Cardiac fibroblast (primary cell): ENCODE results near the gene PRDM12.

Experiments used
- DNase-seq, 2 donors: peaks; one replicate each; pipeline versions ENCODE4 v3.0.0 to v3.0.0-alpha.2; 2010; ENCODE audit warnings: low read depth in 2 of 2
- H3K4me3 ChIP-seq, 2 donors: replicated peaks in 1 of 2; 1 replicate in 1 of 2; 2 replicates in 1 of 2; pipeline ENCODE4 v1.5.1; 2011; ENCODE audit warnings: low read depth in 2 of 2, low read length in 2 of 2, mild to moderate bottlenecking in 2 of 2, moderate library complexity in 1 of 2
- CTCF ChIP-seq: IDR thresholded peaks from one replicate; pipeline ENCODE4 v1.5.1; 2011; ENCODE audit warnings: low read depth, mild to moderate bottlenecking, low read length, inconsistent platforms

The PRDM12 gene

DNA sequence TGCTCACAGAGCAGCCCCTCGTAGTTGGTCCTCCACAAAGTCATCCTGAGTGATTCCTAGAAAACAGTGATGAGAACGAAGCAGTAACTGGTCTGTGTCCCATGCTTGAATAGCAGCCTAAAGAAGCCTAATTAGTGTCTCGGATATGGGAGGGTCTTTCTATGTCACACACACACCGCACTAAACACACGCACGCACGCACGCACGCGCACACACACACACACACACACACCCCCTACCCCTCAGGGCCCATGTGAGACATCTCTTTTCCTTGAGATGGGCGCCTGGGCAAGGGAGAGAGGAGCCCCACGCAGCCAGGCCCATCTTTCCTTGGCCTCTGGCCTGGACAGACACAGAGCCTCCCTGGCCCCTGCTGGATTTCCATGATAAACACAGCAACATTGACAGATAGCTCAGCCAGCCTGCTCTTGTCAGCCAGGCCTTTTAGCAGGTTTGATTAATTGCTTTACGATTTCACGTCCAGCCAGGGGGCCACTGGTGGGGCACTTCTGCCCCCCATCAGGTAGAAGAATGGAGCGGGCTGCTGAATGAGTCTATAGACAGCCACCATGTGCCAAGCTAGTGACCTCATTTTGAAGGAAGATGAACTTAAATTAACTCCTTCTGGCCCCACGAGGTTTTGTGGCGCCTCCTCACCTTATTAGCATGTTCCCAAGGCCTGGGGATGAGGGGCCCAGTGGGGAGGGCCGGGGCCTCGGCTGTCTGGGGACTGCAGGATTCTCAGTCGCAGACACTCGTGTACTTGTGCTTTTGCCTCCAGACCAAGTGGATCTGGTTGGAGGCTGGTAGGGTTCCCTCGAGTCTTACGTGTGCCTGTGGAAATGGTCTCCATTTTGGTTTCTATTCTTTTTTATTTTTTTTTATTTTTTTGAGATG, 36.2 kb upstream of the PRDM12 start:
- DNase-seq: no peak
- TF ChIP-seq CTCF: no peak
- no peak overlapping the region for H3K4me3 ChIP-seq

GRCh38 chr9:130629443-130630070, 34.8 kb upstream of the PRDM12 start:
- no peak overlapping the region for H3K4me3 ChIP-seq
- DNase-seq: no peak
- TF ChIP-seq CTCF: no peak

GRCh38 chr9:130630071-130630450, 34.3 kb upstream of the PRDM12 start:
- no peak for DNase-seq
- no peak overlapping the region for H3K4me3 ChIP-seq
- no peak for TF ChIP-seq CTCF

- H3K4me3 ChIP-seq: no peak overlapping the region
- no peak for TF ChIP-seq CTCF
- no peak for DNase-seq
Measured at GRCh38 chr9:130630506-130631330, 33.7 kb upstream of the PRDM12 start.

GRCh38 chr9:130631331-130632080, 32.9 kb upstream of the PRDM12 start:
- DNase-seq: no peak
- no peak for TF ChIP-seq CTCF

DNA sequence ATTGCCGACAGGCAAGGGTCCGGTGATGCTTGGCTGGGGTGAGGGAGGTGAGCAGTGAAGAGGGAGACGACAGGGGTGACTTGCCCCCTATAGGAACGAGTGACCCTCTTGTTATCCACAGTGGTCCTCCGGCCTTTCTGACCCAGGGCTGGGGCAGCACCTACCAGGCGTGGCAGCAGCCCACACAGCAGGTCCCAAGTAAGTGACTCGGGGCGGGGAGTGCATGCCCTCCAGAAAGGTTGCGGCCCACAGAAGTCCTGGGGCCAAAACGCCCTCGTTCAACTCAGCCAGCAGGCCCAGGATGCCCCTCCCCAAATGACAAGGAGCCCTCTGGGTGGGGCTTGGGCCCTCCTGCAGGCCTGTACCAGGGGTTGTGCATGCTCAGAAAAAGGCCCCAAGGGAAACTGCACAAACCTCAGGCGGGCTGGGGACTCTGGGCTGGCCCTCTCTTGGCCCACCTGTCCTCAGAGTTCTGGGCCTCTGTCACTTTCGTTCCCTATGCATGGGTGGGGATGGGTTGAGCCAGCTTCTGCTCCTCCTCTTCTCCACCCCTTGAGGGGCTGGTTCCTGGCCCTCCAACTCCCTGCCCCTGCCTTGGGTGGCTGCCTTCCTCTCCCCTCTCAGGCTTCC, 32.2 kb upstream of the PRDM12 start:
- no peak overlapping the region for H3K4me3 ChIP-seq
- no peak for TF ChIP-seq CTCF
- DNase-seq: no peak

More at GRCh38 chr9:130631331-130632080, 32.9 kb upstream of the PRDM12 start:
- no peak overlapping the region for H3K4me3 ChIP-seq
